Measurements from ENCODE around the gene FAM83B. TPM values are rescaled to one million over a fixed set of nuclear protein-coding genes. Genes with fewer than 3 reads are reported as not detected.

The FAM83B gene
- not detected in 2 replicates for total RNA-seq

DNA sequence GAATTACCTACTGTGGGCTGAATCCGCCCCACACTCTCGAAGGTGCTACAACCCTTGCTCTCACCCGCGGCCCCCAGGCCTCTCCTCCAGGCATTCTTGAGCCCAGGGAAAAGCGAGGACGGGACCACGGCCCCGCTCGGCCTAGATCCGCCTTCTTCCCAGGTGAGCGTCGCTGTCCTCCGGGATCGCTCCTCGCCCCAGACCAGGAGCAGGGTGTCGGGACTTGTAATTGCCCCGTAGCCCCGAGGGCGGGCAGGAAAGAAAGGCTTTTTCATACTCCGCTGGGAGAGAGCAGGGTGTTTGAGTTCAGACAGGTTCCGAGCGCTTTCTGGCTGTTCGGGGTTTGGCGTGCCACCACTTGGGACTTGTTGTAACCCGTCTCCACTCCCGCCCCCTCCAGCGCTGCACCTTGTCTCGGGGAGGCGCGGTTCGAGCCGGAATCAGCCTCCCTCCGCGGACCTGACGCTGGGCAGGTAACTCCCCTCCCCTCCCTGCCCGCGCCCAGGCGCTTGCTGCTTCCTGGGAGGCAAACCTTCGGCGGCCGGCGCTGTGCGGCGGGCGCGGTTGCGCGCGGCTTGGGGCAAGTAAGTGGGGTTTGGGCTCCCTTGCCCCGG lies at the start of gene FAM83B:
FAM83B (plus strand) TSS at position 529 of the 614 bp plus-strand sequence. CDS start 23,476 bp downstream, outside the sequence.

